PC-3 (cell line): ENCODE measurements around the gene AGBL5.

Experiments
- EZH2 ChIP-seq: fragments of 300-600 bp; sonication (generic); IDR thresholded peaks from one replicate; pipeline ENCODE4 v1.6.1; 2017; ENCODE audit warnings: antibody characterized with exemption, mild to moderate bottlenecking, low read length; ENCODE audit not compliant: unreplicated experiment
- EZH2phosphoT487 ChIP-seq: fragments of 300-600 bp; sonication (generic); IDR thresholded peaks from 2 replicates; pipeline ENCODE4 v1.6.1; 2018; ENCODE audit warnings: mild to moderate bottlenecking, antibody characterized with exemption, low read length, borderline replicate concordance
- TF ChIP-seq, protein P1 (sequence below): fragments of 300-600 bp; sonication (generic); conservative IDR thresholded peaks from 2 replicates; pipeline ENCODE4 v1.5.1; 2017; ENCODE audit warnings: antibody characterized with exemption, low read depth, mild to moderate bottlenecking, low read length

DNA sequence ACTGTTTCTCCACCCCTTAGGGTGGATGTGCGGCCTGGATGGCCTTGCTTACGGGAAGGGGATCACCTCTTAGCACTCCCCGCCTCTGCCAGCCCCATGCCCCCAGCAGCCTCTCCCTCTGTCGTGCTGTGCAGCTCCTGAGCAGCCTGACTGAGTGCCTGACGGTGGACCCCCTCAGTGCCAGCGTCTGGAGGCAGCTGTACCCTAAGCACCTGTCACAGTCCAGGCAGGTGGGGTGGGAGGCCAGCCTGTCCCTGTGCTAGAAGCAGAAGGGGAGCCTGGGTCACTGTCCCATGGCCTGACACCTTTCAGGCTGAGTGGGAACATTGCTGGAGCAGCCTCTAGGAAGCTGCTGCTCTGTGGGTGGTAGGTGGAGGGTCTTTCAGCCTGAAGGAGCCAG is 13.5 kb upstream of the AGBL5 start:
- TF ChIP-seq EZH2phosphoT487, result no peak
- TF ChIP-seq, protein P1, sequence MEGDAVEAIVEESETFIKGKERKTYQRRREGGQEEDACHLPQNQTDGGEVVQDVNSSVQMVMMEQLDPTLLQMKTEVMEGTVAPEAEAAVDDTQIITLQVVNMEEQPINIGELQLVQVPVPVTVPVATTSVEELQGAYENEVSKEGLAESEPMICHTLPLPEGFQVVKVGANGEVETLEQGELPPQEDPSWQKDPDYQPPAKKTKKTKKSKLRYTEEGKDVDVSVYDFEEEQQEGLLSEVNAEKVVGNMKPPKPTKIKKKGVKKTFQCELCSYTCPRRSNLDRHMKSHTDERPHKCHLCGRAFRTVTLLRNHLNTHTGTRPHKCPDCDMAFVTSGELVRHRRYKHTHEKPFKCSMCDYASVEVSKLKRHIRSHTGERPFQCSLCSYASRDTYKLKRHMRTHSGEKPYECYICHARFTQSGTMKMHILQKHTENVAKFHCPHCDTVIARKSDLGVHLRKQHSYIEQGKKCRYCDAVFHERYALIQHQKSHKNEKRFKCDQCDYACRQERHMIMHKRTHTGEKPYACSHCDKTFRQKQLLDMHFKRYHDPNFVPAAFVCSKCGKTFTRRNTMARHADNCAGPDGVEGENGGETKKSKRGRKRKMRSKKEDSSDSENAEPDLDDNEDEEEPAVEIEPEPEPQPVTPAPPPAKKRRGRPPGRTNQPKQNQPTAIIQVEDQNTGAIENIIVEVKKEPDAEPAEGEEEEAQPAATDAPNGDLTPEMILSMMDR, result no peak
- no peak for TF ChIP-seq EZH2
